ENCODE data around the gene DCP1B. TPM values are rescaled to one million over a fixed set of nuclear protein-coding genes. Genes with fewer than 3 reads are reported as not detected.

The DCP1B gene
- total and polyA plus RNA-seq, 4 donors: 3.5 to 5.5 (median 4.6) TPM

- H3K27me3 ChIP-seq (ENCODE audit: control insufficient read depth in 4 of 4, insufficient read depth in 4 of 4, low read length in 3 of 4): no peaks in the 10 kb centered on the region
- no peak overlapping the region for H3K9ac ChIP-seq (ENCODE audit: low read depth in 1 of 2, low read length in 2 of 2)
- no peak overlapping the region for H3K4me3 ChIP-seq (ENCODE audit: low read depth in 1 of 3, low read length in 3 of 3)
- WGBS: 96% methylated on average over 2 of the region's 2 CpGs
- no peaks in the 10 kb centered on the region for H3K4me1 ChIP-seq (ENCODE audit: control insufficient read depth in 4 of 4, insufficient read depth in 4 of 4, low read length in 3 of 4)
- DNase-seq (ENCODE audit: low spot score): no peak
- peaks cover 0 to 7% (median under 1%) of the 10 kb centered on the region in 4 donors for H3K36me3 ChIP-seq (ENCODE audit: control insufficient read depth in 4 of 4, insufficient read depth in 3 of 4, low read depth in 1 of 4, low read length in 3 of 4)
- TF ChIP-seq GABPA (IDR thresholded peaks at IDR 0.05 in 1 of 2, conservative IDR thresholded peaks at IDR 0.05 in 1 of 2): no peak
- TF ChIP-seq HNF4A (conservative IDR thresholded peaks at IDR 0.05): no peak
- no peak for TF ChIP-seq RXRA (IDR thresholded peaks at IDR 0.05)
- TF ChIP-seq MAX (IDR thresholded peaks at IDR 0.05): no peak
- TF ChIP-seq YY1 (IDR thresholded peaks at IDR 0.05): no peak
- TF ChIP-seq TAF1 (conservative IDR thresholded peaks at IDR 0.05): no peak
- no peak for TF ChIP-seq NR2F2 (IDR thresholded peaks at IDR 0.05)
- TF ChIP-seq JUND (IDR thresholded peaks at IDR 0.05): no peak
- no peak for TF ChIP-seq ZBTB33 (IDR thresholded peaks at IDR 0.05)
- TF ChIP-seq RAD21 (IDR thresholded peaks at IDR 0.05): no peak
- TF ChIP-seq ATF3 (IDR thresholded peaks at IDR 0.05): no peak
- no peak for TF ChIP-seq CTCF (IDR thresholded peaks at IDR 0.05; ENCODE audit: low read depth, low read length, missing input control)
- TF ChIP-seq SP1 (IDR thresholded peaks at IDR 0.05): no peak
- TF ChIP-seq HNF4G (IDR thresholded peaks at IDR 0.05): no peak
- H3K27ac ChIP-seq (ENCODE audit: low read depth in 1 of 2, low read length in 2 of 2): no peak overlapping the region
- H3K9me3 ChIP-seq (ENCODE audit: control insufficient read depth in 4 of 4, low read length in 3 of 4): peaks cover 0 to 4% (median 2%) of the 10 kb centered on the region in 4 donors
These were observed 24.0 kb downstream of the DCP1B start for GRCh38 chr12:1980282-1980681.

- no peak for DNase-seq (ENCODE audit: low spot score)
- Histone ChIP-seq H3K36me3 (ENCODE audit: control insufficient read depth in 4 of 4, insufficient read depth in 3 of 4, low read depth in 1 of 4, low read length in 3 of 4) (peaks cover 0 to 1% (median under 1%) of the 10 kb centered on the region in 4 donors), H3K9ac (ENCODE audit: low read depth in 1 of 2, low read length in 2 of 2) (no peak overlapping the region), H3K9me3 (ENCODE audit: control insufficient read depth in 4 of 4, low read length in 3 of 4) (no peaks in the 10 kb centered on the region), H3K4me3 (ENCODE audit: low read depth in 1 of 3, low read length in 3 of 3) (no peak overlapping the region), H3K27ac (ENCODE audit: low read depth in 1 of 2, low read length in 2 of 2) (no peak overlapping the region), H3K27me3 (ENCODE audit: control insufficient read depth in 4 of 4, insufficient read depth in 4 of 4, low read length in 3 of 4) (no peaks in the 10 kb centered on the region), H3K4me1 (ENCODE audit: control insufficient read depth in 4 of 4, insufficient read depth in 4 of 4, low read length in 3 of 4) (no peaks in the 10 kb centered on the region)
- WGBS: 84% methylated on average over 4 of the region's 4 CpGs
- no peak for TF ChIP-seq GABPA (IDR thresholded peaks at IDR 0.05 in 1 of 2, conservative IDR thresholded peaks at IDR 0.05 in 1 of 2)
- TF ChIP-seq EGR1 (IDR thresholded peaks at IDR 0.05; ENCODE audit: low read depth in 2 of 2): no peak
- TF ChIP-seq JUND (IDR thresholded peaks at IDR 0.05): no peak
- no peak for TF ChIP-seq RAD21 (IDR thresholded peaks at IDR 0.05)
- no peak for TF ChIP-seq HNF4A (conservative IDR thresholded peaks at IDR 0.05)
- no peak for TF ChIP-seq REST (IDR thresholded peaks at IDR 0.05)
- TF ChIP-seq HNF4G (IDR thresholded peaks at IDR 0.05): no peak
- no peak for TF ChIP-seq SP1 (IDR thresholded peaks at IDR 0.05)
- no peak for TF ChIP-seq ATF3 (IDR thresholded peaks at IDR 0.05)
- TF ChIP-seq YY1 (IDR thresholded peaks at IDR 0.05): no peak
- no peak for TF ChIP-seq ZBTB33 (IDR thresholded peaks at IDR 0.05)
- TF ChIP-seq NR2F2 (IDR thresholded peaks at IDR 0.05): no peak
- TF ChIP-seq CTCF (IDR thresholded peaks at IDR 0.05; ENCODE audit: low read depth, low read length, missing input control): no peak
These were observed 26.0 kb downstream of the DCP1B start for GRCh38 chr12:1978078-1978862.
